Omental fat pad (tissue), 4 donors: ENCODE measurements around the gene ATR. TPM values are rescaled to one million over a fixed set of nuclear protein-coding genes. Genes with fewer than 3 reads are reported as not detected.
A peak's percentile ranks its signal among the peaks of the same experiment; 100 is the strongest.
"Not testable (repeated sequence)": the region's sequence is repeated elsewhere in the genome, so short reads cannot be mapped to it uniquely, and the experiment has no call there.

Experiments
- ATAC-seq: fragments of 150-250 bp; one replicate; pipeline ENCODE4 v1.9.1; 2016; ENCODE audit warnings: mild to moderate bottlenecking, moderate library complexity; ENCODE audit not compliant: low FRiP score
- DNase-seq: peaks from one replicate; pipeline ENCODE4 v3.0.0-alpha.2; 2019; ENCODE audit warnings: low spot score
- total RNA-seq, 4 donors: library from RNA; depleted of rRNA; stranded (reverse); fragments of >200 nt; gene quantifications; one replicate each; pipeline ENCODE4 v1.1.0, GENCODE V29; 2016
- TF ChIP-seq, protein P1 (sequence below), 3 donors: fragments of 450-650 bp; IDR thresholded peaks; one replicate each; pipeline ENCODE4 v1.5.1; 2016 to 2017; ENCODE audit warnings: antibody characterized with exemption in 3 of 3, mild to moderate bottlenecking in 3 of 3, moderate library complexity in 2 of 3

Gene ATR
- total RNA-seq, 4 donors from 2014 or later: 18.8 to 35.8 (median 32.3) TPM

DNA sequence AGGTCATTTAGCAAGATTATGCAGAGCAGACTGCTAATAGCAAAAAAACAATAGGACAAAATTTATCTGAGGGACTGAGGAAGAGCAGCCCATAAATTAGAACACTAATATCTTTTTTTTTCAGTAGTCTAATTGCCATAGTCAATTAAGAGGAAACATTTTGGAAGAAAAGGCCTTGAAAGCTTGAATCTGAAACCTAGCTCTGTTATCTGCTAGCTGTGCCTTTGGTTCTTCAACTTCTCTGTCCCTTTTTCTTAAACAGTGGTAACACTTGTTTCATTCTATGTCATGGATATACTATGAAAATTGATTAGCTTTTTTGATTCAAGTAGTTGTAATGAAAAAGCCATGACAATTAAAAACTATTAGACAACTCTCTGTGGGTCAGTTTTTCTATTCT lies 1.7 kb downstream of the ATR start:
- TF ChIP-seq, protein P1, sequence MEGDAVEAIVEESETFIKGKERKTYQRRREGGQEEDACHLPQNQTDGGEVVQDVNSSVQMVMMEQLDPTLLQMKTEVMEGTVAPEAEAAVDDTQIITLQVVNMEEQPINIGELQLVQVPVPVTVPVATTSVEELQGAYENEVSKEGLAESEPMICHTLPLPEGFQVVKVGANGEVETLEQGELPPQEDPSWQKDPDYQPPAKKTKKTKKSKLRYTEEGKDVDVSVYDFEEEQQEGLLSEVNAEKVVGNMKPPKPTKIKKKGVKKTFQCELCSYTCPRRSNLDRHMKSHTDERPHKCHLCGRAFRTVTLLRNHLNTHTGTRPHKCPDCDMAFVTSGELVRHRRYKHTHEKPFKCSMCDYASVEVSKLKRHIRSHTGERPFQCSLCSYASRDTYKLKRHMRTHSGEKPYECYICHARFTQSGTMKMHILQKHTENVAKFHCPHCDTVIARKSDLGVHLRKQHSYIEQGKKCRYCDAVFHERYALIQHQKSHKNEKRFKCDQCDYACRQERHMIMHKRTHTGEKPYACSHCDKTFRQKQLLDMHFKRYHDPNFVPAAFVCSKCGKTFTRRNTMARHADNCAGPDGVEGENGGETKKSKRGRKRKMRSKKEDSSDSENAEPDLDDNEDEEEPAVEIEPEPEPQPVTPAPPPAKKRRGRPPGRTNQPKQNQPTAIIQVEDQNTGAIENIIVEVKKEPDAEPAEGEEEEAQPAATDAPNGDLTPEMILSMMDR (IDR thresholded peaks at IDR 0.05): no peak
- DNase-seq: no peak
- no peak for ATAC-seq

DNA sequence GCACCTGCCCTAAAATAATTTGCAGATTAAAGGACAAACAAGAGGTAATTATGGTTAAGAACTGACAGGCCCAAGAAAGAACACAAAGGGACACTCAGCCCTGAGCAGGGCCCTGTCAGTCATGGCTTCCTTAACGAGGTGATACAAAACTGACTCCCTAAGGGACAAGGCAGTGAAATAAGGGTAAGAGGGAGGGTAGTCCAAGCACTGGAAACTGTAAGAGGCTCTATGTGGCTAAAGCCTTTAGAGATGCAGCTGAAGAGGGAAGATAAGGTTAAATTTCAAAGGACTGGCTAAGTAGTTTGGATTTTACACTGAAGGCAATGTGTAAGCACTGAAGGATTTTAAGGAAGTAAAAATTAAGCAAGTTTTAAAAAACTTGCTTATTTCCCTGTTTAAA lies 3.9 kb downstream of the ATR start:
- no peak for ATAC-seq
- TF ChIP-seq, protein P1 (IDR thresholded peaks at IDR 0.05): no peak

DNA sequence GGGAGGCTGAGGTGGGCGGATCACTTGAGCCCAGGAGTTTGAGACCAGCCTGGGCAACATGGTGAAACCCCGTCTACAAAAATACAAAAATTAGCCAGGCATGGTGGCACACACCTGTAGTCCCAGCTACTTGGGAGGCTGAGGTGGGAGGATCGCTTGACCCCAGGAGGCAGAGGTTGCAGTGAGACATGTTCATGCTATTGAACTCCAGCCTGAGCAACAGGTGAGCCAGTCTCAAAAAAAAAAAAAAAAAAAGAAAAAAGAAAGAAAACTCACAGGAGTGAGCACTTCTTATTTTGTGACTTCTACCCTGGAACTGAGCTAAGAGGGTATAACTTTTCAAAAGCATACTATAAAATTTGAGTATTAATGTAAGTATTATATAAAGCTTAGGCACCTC lies 4.3 kb downstream of the ATR start:
- not testable (repeated sequence) for ATAC-seq, DNase-seq

More for the DNA sequence above, 3.9 kb downstream of the ATR start:
- no peak for DNase-seq

DNA sequence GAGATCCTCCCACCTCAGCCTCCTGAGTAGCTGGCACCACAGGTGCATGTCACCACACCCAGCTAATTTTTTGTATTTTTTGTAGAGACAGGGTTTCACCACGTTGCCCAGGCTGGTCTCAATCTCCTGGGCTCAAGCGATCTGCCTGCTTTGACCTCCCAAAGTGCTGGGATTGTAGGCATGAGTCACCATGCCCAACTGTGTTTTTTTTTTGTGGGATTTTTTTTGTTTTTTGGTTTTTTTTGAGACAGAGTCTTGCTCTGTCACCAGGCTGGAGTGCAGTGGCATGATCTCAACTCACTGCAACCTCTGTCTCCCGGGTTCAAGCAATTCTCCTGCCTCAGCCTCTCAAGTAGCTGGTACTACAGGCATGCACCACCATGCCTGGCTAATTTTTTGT lies 9.1 kb downstream of the ATR start:
- not testable (repeated sequence) for DNase-seq, ATAC-seq

DNA sequence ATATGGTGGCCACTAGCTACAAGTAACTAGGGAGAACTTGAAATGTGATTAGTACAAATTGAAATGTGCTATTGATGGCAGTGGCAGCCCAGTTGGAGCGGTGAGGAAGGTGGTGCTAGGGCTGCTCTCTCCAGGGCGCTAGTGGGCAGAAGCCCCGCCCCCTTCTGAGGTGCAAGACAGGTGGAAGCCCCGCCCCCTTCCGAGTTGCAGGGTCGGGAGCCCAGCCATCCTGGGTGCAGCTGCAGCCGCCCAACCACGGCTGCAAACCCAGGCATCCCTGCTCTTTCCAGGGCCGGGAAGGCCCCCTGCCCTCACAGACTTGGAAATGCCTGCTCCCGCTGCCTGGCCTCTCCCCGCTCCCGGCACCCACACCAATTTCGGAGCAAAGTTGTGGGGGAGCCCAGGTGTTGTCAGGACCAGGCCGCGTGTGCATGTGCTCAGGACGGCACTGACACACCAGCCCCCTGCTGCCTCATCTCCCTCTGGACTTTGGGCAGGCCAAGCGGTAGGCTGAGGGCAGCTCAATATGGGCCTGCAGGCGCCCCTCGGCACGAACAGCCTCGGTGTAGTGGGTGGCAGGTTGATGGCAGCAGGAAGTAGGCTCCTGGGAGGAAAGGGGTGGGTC lies 10.0 kb downstream of the ATR start:
- ATAC-seq: peak; percentile 41
- DNase-seq: no peak
- TF ChIP-seq, protein P1 (IDR thresholded peaks at IDR 0.05): no peak

DNA sequence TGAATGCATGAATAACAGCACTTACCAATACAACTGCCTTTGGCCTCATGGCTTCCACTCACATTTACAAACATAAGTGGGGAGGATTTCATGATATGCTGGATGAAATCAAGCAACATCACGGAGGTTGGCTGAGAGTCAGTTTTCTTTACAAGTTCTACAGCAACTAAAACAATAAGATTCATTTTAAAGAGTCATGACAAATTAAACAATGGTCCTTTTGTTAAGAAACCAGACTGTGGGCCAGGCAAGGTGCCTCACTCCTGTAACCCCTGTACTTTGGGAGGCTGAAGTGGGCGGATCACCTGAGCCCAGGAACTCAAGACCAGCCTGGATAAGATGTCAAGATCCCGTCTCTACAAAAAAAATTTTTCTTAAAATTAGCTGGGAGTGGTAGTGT lies 12.4 kb downstream of the ATR start:
- ATAC-seq (no peak), DNase-seq (no peak)
- TF ChIP-seq, protein P1 (IDR thresholded peaks at IDR 0.05): no peak

DNA sequence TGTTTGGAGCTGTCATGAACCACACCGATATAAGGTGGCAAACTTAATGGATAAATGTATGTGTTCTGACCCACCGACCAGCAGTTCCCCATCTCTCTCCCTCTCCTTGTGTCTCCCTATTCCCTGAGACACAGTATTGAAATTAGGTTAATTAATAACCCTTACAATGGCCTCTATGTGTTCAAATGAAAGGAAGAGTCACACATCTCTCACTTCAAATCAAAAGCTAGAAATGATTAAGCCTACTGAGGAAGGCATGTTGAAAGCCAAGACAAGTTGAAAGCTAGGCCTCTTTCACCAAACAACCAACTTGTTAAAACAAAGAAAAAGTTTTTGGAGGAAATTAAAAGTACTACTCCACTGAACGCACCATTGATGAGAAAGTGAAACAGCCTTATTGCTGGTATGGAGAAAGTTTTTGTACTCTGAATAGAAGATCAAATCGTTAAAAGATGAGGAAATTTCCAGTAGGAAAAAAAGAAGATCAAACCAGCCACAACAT lies 15.0 kb downstream of the ATR start:
- ATAC-seq (no peak), DNase-seq (no peak)
- TF ChIP-seq, protein P1 (IDR thresholded peaks at IDR 0.05): no peak

DNA sequence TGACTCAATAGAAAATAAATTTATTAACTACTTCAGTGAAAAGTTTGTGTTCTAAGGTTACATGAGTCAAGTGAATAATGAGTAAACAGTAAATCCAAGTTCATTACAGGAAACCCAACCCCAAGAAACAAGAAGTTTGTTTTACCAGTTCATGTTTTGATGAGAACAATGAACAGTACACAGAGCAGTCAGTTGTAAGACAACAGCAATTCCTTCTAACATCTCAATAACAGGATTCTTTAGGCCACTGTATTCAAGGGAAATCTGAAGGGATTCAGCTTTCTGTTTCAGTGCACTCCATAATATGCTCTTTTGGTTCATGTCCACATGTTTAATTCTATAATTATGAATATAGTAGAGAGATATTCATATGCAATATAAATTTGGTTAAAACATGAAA lies 18.4 kb downstream of the ATR start:
- TF ChIP-seq, protein P1 (IDR thresholded peaks at IDR 0.05): no peak
- ATAC-seq: no peak
- DNase-seq: no peak
